Adrenal gland (tissue), 12 donors: ENCODE measurements around the gene PSMB4. TPM values are rescaled to one million over a fixed set of nuclear protein-coding genes. Genes with fewer than 3 reads are reported as not detected.
"Not testable (repeated sequence)": the region's sequence is repeated elsewhere in the genome, so short reads cannot be mapped to it uniquely, and the experiment has no call there.

Experiments
- DNase-seq, 7 donors: peaks; one replicate each; pipeline ENCODE4 v3.0.0-alpha.2; 2019 to 2020
- H3K27ac ChIP-seq, 5 donors: fragments of 200-600 bp; sonication (generic) in 4 of 5; 1 replicate in 3 of 5; 2 replicates in 2 of 5; pipeline versions ENCODE4 v1.5.1 to v1.8.0; 2016 to 2020; ENCODE audit warnings: mild to moderate bottlenecking in 1 of 5
- H3K27me3 ChIP-seq: fragments of 200-600 bp; 2 replicates; pipeline ENCODE4 v1.8.0; 2021
- H3K36me3 ChIP-seq, 2 donors: fragments of 200-600 bp; replicated peaks in 1 of 2; 1 replicate in 1 of 2; 2 replicates in 1 of 2; pipeline versions ENCODE4 v1.5.1 to v1.8.0; 2018 to 2022
- H3K4me1 ChIP-seq, 2 donors: fragments of 200-600 bp; replicated peaks in 1 of 2; 1 replicate in 1 of 2; 2 replicates in 1 of 2; pipeline versions ENCODE4 v1.5.1 to v1.8.0; 2018 to 2021
- H3K4me3 ChIP-seq, 4 donors: fragments of 200-600 bp; sonication (generic) in 3 of 4; one replicate each; pipeline ENCODE4 v1.5.1; 2016 to 2018
- H3K9me3 ChIP-seq, 3 donors: fragments of 200-600 bp; sonication (generic) in 1 of 3; replicated peaks in 1 of 3; 1 replicate in 2 of 3; 2 replicates in 1 of 3; pipeline versions ENCODE4 v1.5.1 to v1.8.0; 2016 to 2021
- POLR2A ChIP-seq, 2 donors: fragments of 450-650 bp; IDR thresholded peaks; one replicate each; pipeline ENCODE4 v1.6.1; 2017; ENCODE audit warnings: antibody characterized with exemption in 2 of 2, mild to moderate bottlenecking in 2 of 2, moderate library complexity in 1 of 2
- WGBS, 4 donors: extraction: QIAGEN DNeasy Blood & Tissue Kit in 2 of 4; methylation state at CpG; one replicate each; pipeline versions ENCODE4 v1.1.5 to v1.1.7; 2013 to 2017; 5-methylcytosine and 5-hydroxymethylcytosine counted together
- intact Hi-C, 2 donors: fragments of 100-400 bp; cut with DNase I; formaldehyde crosslinking; loops; one replicate each; pipeline versions ENCODE4 v1.14.1 to v1.15.0; 2022 to 2023
- polyA plus RNA-seq, 3 donors: library from polyadenylated mRNA; stranded (reverse); fragments of 200-250 nt in 2 of 3; fragments of 350-450 nt in 1 of 3; fragmentation: Illumina TruSeq in 1 of 3; extraction: RNeasy Lipid Tissue Mini Kit (QIAGEN cat#74804) in 1 of 3; gene quantifications; one replicate each; pipeline ENCODE4 v1.2.3, GENCODE V29; 2013 to 2014
- total RNA-seq, 9 donors: library from RNA; depleted of rRNA in 4 of 9; stranded (reverse); fragments of >200 nt in 4 of 9; fragments of 120-200 nt in 1 of 9; fragmentation: NEBNext Ultra II Directional in 1 of 9; extraction: Animal tissue kit (Norgen Biotek cat#: 25700) in 1 of 9; gene quantifications; one replicate each; pipeline versions ENCODE4 v1.1.0 to v1.2.4, GENCODE V29; 2013 to 2023
- TF ChIP-seq, protein P1 (sequence below), 6 experiments: fragments of 450-650 bp in 4 of 6; fragments of 200-600 bp in 2 of 6; sonication (generic) in 1 of 6; IDR thresholded peaks; 1 replicate in 5 of 6; 2 replicates in 1 of 6; pipeline versions ENCODE4 v1.5.1 to v1.8.0; 2016 to 2021; ENCODE audit warnings: antibody characterized with exemption in 6 of 6, mild to moderate bottlenecking in 2 of 6, moderate library complexity in 1 of 6
- donor health status: healthy with polysubstance abuse.
- donor health status: Bipolar disorder and iron deficiency.
- donor health status: DM: yes; HTN: yes; CAD: no.
- donor health status: DM: no; HTN: no; CAD: no.
- donor health status: DM: no; HTN: no; CAD: no.
- donor health status: DM: yes; HTN: yes; CAD: no.

Gene PSMB4
- total and polyA plus RNA-seq, 12 donors: 204 to 634 (median 347) TPM

DNA sequence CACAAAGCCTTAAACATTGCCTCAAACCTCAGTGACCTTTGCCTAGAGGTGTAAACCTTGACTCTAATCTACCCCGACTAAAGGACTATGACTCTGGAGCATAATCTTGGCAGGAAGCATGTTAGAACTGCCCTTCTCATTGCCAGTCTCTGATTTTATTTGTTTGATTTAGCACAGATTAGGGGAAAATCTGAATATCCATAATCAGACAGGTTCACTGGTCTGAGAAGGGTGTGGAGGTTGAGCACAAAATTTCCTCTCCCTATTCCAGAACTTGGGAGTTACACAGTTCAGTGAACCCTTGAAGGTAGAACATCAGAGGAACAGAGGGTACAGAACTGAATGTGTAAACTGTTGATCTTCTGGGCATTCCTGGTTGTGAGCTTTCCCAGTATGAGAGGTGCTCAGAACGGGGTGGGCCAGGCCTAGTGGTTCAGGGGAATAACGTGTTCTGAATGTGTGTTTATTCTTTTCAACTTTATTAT, 8.3 kb upstream of the PSMB4 start:
- Histone ChIP-seq H3K4me1 (no peaks in the 10 kb centered on the region), H3K4me3 (no peak overlapping the region)

DNA sequence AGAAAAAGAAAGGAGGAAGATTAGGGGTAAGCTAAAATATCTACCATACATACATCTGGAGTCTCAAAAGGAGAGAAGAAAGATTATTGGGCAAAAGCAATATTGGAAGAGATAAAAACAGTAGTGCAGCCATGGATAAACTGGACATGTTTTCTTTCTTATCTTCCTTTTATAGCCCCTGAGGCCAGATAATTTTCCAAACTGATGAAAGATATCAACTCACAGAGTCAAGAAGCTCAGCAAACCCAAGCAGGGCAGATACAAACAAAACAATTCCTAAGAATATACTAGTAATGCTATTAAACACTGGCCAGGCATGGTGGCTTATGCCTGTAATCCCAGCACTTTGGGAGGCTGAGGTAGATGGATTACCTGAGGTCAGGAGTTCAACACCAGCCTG, 5.8 kb upstream of the PSMB4 start:
- intact Hi-C loops: loop anchor here in 1 of 2 donors (10.0 kb wide), 1 partner anchor 89 kb away; no protein-coding TSS in a partner anchor
- Histone ChIP-seq H3K9me3 (no peaks in the 10 kb centered on the region), H3K4me3 (no peak overlapping the region), H3K27me3 (no peaks in the 10 kb centered on the region), H3K27ac (no peak overlapping the region), H3K4me1 (no peaks in the 10 kb centered on the region), H3K36me3 (no peaks in the 10 kb centered on the region)
- TF ChIP-seq, protein P1, sequence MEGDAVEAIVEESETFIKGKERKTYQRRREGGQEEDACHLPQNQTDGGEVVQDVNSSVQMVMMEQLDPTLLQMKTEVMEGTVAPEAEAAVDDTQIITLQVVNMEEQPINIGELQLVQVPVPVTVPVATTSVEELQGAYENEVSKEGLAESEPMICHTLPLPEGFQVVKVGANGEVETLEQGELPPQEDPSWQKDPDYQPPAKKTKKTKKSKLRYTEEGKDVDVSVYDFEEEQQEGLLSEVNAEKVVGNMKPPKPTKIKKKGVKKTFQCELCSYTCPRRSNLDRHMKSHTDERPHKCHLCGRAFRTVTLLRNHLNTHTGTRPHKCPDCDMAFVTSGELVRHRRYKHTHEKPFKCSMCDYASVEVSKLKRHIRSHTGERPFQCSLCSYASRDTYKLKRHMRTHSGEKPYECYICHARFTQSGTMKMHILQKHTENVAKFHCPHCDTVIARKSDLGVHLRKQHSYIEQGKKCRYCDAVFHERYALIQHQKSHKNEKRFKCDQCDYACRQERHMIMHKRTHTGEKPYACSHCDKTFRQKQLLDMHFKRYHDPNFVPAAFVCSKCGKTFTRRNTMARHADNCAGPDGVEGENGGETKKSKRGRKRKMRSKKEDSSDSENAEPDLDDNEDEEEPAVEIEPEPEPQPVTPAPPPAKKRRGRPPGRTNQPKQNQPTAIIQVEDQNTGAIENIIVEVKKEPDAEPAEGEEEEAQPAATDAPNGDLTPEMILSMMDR (IDR thresholded peaks at IDR 0.05): no peak
- no peak for TF ChIP-seq POLR2A (IDR thresholded peaks at IDR 0.05)
- DNase-seq: no peak

More for the DNA sequence above, 8.3 kb upstream of the PSMB4 start:
- WGBS, 4 donors: 63 to 78% (median 73%) methylated on average over 3 of the region's 3 CpGs
- Histone ChIP-seq H3K27me3 (no peaks in the 10 kb centered on the region), H3K36me3 (no peaks in the 10 kb centered on the region), H3K9me3 (no peaks in the 10 kb centered on the region), H3K27ac (no peak overlapping the region)
- TF ChIP-seq, protein P1 (IDR thresholded peaks at IDR 0.05): no peak
- no peak for TF ChIP-seq POLR2A (IDR thresholded peaks at IDR 0.05)
- DNase-seq: no peak
- intact Hi-C loops: loop anchor here in 1 of 2 donors (10.0 kb wide), 1 partner anchor 86 kb away; no protein-coding TSS in a partner anchor

DNA sequence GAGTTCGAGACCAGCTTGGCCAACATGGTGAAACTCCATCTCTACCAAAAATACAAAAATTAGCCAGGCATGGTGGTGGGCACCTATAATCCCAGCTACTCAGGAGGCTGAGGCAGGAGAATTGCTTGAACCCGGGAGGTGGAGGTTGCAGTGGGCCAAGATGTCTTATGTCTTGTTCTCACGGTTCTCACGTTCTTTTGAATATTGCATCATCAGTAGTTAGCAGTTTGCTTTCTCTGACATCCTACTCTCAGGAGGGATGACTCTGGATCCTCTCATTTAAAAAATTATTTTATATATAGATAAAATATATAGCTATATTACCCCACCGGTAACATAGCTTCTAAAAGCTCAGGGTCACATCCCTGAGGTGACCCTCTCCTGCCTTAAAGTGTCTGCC, 3.1 kb upstream of the PSMB4 start:
- intact Hi-C loops: loop anchor here in 1 of 2 donors (10.0 kb wide), 1 partner anchor 91 kb away; no protein-coding TSS in a partner anchor
- H3K4me1 ChIP-seq: peaks cover 10 to 13% of the 10 kb centered on the region in 2 donors
- not testable (repeated sequence) for H3K27ac ChIP-seq, H3K27me3 ChIP-seq, H3K36me3 ChIP-seq, H3K9me3 ChIP-seq, H3K4me3 ChIP-seq, DNase-seq
- WGBS, 4 donors: 66 to 76% (median 73%) methylated on average over 5 of the region's 5 CpGs

DNA sequence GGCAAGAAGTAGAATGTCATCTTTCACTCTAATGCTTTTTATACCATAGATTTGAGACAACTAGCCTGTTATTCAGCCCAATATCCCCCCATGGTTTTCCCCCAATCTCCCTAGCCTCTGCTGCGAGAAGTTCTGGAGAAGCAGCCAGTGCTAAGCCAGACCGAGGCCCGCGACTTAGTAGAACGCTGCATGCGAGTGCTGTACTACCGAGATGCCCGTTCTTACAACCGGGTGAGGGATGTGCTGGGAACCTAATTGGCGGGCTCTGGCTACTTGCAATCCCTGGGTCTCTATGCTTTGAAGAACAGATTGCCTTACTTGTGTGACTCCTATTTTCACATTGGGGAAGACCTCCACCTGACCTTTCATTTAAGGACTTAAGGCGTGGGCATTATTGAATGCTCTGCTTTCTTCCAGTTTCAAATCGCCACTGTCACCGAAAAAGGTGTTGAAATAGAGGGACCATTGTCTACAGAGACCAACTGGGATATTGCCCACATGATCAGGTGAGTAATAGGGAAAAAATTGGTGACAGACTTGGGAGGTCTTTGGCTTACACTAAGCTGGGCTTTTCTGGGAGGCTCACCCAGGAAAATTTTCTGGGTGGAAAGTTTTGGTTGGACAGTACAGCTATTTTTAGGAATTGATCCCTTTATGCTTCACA, 1.9 kb downstream of the PSMB4 start:
- Histone ChIP-seq H3K36me3 (peaks cover 0 to 52% of the 10 kb centered on the region in 2 donors), H3K4me1 (peaks cover 10 to 15% of the 10 kb centered on the region in 2 donors), H3K27ac (peak overlapping the region in 1 of 5 donors; percentile 92), H3K27me3 (no peaks in the 10 kb centered on the region), H3K9me3 (no peaks in the 10 kb centered on the region), H3K4me3 (no peak overlapping the region)
- no peak for DNase-seq
- 86 to 94% (median 93%) methylated on average over 6 to 13 of the region's 13 CpGs for WGBS, 4 donors
- intact Hi-C loops: loop anchor here in 1 of 2 donors (10.0 kb wide), 1 partner anchor 116 kb away; the partner anchor contains the start of gene ZNF687
- TF ChIP-seq POLR2A (IDR thresholded peaks at IDR 0.05): no peak

DNA sequence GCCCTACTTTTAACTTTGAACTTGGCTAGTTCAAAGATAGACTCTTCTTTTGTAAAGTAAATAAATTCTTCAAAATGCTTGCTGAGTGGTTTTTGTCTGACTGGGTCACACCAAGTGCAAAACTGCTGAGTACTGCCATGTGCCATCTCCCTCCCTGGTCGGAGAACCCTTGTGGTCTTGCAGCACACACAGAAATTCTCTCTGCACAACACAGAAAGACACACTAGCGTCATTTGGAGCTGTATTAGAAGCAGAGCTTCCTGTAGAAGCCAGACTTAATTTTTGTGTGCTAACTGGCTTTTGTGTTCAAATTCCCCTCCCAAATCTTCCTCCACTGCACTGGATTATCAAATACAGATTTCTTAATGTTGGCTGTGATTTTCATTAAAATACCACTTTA, 2.5 kb downstream of the PSMB4 start:
- Histone ChIP-seq H3K27ac (no peak overlapping the region), H3K4me3 (no peak overlapping the region), H3K4me1 (peaks cover 10 to 15% of the 10 kb centered on the region in 2 donors), H3K9me3 (no peaks in the 10 kb centered on the region), H3K36me3 (peaks cover 0 to 58% of the 10 kb centered on the region in 2 donors), H3K27me3 (no peaks in the 10 kb centered on the region)
- no peak for DNase-seq
- WGBS, 4 donors: 80 to 94% (median 88%) methylated on average over 2 of the region's 2 CpGs
- no peak for TF ChIP-seq POLR2A (IDR thresholded peaks at IDR 0.05)
- TF ChIP-seq, protein P1 (IDR thresholded peaks at IDR 0.05): no peak
- intact Hi-C loops: loop anchor here in 1 of 2 donors (10.0 kb wide), 1 partner anchor 117 kb away; the partner anchor contains the start of gene ZNF687
